ENCODE data around the gene CCR5AS.

The CCR5AS gene

DNA sequence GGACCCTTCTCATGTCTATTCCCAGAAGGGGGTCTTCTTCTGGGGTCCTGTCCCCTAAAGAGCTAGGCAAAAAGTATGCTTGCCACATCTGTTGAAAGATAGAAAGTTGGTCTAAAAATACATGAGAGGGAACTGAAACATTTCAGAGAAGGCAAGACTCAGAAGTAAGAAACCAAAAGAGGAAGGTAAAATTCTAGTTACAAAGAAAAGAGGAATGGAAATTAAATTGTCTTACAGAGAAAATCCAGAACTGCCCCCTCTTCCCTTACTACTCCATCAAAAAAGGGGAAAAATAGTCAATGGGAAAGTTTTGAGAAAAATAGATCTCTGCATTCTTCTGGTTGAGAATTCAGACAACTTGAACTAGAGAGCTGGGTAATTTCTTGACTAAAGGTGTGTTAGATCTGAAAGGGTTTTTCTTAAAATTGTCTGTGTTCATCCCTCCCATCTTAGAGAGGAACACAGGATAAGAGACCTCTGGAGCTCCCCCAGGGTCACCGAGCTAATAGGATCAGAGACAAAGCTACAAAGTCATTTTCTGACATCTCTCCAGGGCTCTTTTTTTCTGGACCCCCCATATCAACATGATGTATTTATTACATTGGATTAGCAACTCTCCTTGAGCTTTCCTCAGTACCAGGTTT is 85.3 kb downstream of the CCR5AS start:
- TF ChIP-seq, protein P1, sequence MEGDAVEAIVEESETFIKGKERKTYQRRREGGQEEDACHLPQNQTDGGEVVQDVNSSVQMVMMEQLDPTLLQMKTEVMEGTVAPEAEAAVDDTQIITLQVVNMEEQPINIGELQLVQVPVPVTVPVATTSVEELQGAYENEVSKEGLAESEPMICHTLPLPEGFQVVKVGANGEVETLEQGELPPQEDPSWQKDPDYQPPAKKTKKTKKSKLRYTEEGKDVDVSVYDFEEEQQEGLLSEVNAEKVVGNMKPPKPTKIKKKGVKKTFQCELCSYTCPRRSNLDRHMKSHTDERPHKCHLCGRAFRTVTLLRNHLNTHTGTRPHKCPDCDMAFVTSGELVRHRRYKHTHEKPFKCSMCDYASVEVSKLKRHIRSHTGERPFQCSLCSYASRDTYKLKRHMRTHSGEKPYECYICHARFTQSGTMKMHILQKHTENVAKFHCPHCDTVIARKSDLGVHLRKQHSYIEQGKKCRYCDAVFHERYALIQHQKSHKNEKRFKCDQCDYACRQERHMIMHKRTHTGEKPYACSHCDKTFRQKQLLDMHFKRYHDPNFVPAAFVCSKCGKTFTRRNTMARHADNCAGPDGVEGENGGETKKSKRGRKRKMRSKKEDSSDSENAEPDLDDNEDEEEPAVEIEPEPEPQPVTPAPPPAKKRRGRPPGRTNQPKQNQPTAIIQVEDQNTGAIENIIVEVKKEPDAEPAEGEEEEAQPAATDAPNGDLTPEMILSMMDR (IDR thresholded peaks at IDR 0.05; ENCODE audit: low read depth, low read length), result no peak
- Histone ChIP-seq H3K4me3 (ENCODE audit: low read depth, low read length) (no peak overlapping the region), H3K27ac (no peak overlapping the region), H3K36me3 (no peaks in the 10 kb centered on the region), H3K9me3 (ENCODE audit: severe bottlenecking) (no peaks in the 10 kb centered on the region), H3K27me3 (ENCODE audit: insufficient read depth, low read depth, severe bottlenecking) (peaks cover 74% of the 10 kb centered on the region)
- no peak for DNase-seq

DNA sequence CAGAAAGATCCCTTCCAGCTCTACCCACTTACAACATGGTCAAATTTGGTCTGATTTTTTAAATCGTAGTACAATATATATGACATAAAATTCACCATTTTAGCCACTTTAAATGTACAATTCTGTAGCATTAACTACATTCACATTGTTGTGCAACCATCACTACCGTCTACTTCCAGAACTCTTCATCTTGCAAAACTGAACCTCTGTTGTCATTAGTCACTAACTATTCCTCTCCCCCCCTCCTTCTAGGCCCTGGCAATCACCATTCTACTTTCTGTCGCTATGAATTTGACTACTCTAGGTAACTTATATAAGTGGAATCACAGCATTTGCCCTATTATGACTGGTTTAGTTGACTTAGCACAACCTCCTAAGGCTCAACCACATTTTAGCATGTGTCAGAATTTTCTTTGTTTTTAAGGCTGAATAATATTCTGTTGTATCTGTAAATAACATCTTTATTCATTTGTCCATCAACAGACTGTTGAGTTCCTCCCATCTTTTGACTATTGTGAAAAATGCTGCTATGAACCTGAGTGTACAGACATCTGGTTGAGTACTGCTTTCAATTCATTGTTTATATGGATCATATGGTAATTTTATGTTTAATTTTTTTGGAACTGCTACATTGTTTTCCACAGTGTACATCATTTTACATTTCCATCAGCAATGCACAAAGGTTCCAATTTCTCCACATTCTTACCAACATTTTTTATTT is 88.5 kb downstream of the CCR5AS start:
- no peak overlapping the region for H3K27ac ChIP-seq
- H3K9me3 ChIP-seq (ENCODE audit: severe bottlenecking), result no peaks in the 10 kb centered on the region
- no peak for DNase-seq

DNA sequence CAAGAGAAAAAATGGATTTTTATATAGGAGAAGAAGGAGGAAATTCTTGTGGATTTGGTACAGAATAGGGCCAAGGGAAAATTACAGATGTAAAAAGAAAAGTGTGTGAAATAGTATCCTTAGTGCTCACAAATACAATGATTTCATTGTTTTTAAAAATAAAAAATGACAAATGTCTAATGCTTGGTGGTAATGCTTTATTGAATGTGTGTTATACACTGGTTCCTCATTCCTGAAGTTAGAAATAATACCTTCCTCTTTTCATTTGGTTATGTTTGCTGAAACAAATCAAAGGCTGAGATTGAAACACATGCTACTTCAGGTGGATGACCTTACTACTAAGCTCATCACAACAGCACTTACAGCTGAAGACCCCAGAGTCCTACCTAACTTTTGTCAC is 90.7 kb downstream of the CCR5AS start:
- H3K36me3 ChIP-seq, result no peaks in the 10 kb centered on the region
- H3K27me3 ChIP-seq (ENCODE audit: insufficient read depth, low read depth, severe bottlenecking), result peaks cover 67% of the 10 kb centered on the region
- TF ChIP-seq, protein P1 (IDR thresholded peaks at IDR 0.05; ENCODE audit: low read depth, low read length), result no peak
- H3K4me3 ChIP-seq (ENCODE audit: low read depth, low read length), result no peak overlapping the region
- no peaks in the 10 kb centered on the region for H3K9me3 ChIP-seq (ENCODE audit: severe bottlenecking)
- no peak for DNase-seq
- no peak overlapping the region for H3K27ac ChIP-seq

More for the DNA sequence above, 88.5 kb downstream of the CCR5AS start:
- Histone ChIP-seq H3K4me3 (ENCODE audit: low read depth, low read length) (no peak overlapping the region), H3K27me3 (ENCODE audit: insufficient read depth, low read depth, severe bottlenecking) (peaks cover 70% of the 10 kb centered on the region), H3K36me3 (no peaks in the 10 kb centered on the region)
- TF ChIP-seq, protein P1 (IDR thresholded peaks at IDR 0.05; ENCODE audit: low read depth, low read length), result no peak

DNA sequence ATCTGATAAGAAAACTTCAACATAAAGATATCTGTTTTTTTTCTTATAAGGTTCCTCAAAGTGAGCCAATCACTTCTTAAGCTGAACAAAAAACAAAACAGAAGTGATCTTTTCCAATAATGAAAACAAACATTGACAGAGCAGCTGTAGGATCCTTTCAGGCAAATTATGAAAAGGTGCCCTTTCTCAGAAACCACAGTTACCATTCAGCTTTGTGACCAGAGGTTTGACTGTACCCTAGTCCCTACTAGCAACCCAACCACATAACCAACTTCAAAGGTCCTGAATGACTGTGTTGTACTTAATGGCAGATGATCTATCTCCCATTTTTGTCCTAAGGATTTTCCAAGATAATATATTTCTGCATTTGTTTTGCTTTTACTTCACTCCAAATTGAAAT is 92.3 kb downstream of the CCR5AS start:
- DNase-seq, result no peak
- Histone ChIP-seq H3K4me3 (ENCODE audit: low read depth, low read length) (no peak overlapping the region), H3K36me3 (no peaks in the 10 kb centered on the region), H3K27ac (no peak overlapping the region), H3K27me3 (ENCODE audit: insufficient read depth, low read depth, severe bottlenecking) (peaks cover 65% of the 10 kb centered on the region), H3K9me3 (ENCODE audit: severe bottlenecking) (no peaks in the 10 kb centered on the region)
- TF ChIP-seq, protein P1 (IDR thresholded peaks at IDR 0.05; ENCODE audit: low read depth, low read length), result no peak
